ENCODE data around the gene AXIN1. TPM values are rescaled to one million over a fixed set of nuclear protein-coding genes. Genes with fewer than 3 reads are reported as not detected.

AXIN1 gene
- total and polyA plus RNA-seq, 9 of the 15 experiments (the other 6 are each of a cell fraction or from before 2014, with no cell fraction given) = 0.42 to 58.0 (median 25.9) TPM

DNA sequence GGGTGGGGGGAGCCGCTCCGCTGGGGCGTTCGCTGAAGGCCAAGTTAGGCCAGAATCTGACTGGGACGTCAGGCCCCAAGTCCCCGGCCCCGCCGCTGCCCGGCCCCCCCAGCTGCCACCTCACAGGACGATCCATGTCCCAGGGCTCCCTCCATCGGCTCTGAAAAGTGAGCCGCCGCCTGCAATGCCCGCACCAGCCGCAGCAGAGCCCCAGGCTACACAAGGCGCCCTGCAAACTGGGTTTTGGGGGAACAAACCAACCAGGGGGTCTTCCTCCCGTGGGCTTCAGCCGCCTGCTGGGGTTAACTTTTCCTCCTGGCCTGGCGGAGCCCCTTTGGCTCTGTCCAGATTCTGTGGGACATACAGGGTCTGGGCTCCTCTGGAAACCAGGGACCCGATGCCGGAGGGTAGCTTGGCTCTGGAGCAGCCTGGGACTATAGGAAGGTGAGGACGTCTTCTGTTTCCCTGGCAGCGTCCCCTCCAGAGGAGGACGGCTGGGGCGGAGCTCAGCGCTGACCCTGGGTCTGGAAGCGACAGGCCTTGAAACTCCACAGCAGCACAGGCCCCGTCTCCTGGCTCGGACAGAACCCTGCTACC, 45.3 kb upstream of the AXIN1 start (continued):
- no peak for TF ChIP-seq KAT8 (IDR thresholded peaks at IDR 0.05; ENCODE audit: low read depth)
- TF ChIP-seq ZZZ3 (IDR thresholded peaks at IDR 0.05) = no peak
- peak; percentile 40; the same call in 1 of the 2 replicates for TF ChIP-seq SP1 (CRISPR knock-in tag; IDR thresholded peaks at IDR 0.05)
- TF ChIP-seq ZNF668 (CRISPR knock-in tag; IDR thresholded peaks at IDR 0.05) = no peak
- no peak for TF ChIP-seq ZNF23 (CRISPR knock-in tag; IDR thresholded peaks at IDR 0.05)
- no peak for TF ChIP-seq ZNF551 (CRISPR knock-in tag; IDR thresholded peaks at IDR 0.05)
- TF ChIP-seq ZNF79 (CRISPR knock-in tag; IDR thresholded peaks at IDR 0.05; ENCODE audit: low read depth) = no peak
- 0 out of 2 replicates have a peak, but pooled peaks have one; percentile 40 for TF ChIP-seq MYNN (IDR thresholded peaks at IDR 0.05)
- no peak for TF ChIP-seq MYNN (CRISPR knock-in tag; IDR thresholded peaks at IDR 0.05)
- TF ChIP-seq, protein P1, sequence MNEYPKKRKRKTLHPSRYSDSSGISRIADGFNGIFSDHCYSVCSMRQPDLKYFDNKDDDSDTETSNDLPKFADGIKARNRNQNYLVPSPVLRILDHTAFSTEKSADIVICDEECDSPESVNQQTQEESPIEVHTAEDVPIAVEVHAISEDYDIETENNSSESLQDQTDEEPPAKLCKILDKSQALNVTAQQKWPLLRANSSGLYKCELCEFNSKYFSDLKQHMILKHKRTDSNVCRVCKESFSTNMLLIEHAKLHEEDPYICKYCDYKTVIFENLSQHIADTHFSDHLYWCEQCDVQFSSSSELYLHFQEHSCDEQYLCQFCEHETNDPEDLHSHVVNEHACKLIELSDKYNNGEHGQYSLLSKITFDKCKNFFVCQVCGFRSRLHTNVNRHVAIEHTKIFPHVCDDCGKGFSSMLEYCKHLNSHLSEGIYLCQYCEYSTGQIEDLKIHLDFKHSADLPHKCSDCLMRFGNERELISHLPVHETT (CRISPR knock-in tag; conservative IDR thresholded peaks at IDR 0.05 in 1 of 2, IDR thresholded peaks at IDR 0.05 in 1 of 2) = no peak
- TF ChIP-seq CHD4 (IDR thresholded peaks at IDR 0.05; ENCODE audit: insufficient read depth, insufficient replicate concordance, low read depth, low read length, poor library complexity, severe bottlenecking) = no peak
- TF ChIP-seq, protein P2, sequence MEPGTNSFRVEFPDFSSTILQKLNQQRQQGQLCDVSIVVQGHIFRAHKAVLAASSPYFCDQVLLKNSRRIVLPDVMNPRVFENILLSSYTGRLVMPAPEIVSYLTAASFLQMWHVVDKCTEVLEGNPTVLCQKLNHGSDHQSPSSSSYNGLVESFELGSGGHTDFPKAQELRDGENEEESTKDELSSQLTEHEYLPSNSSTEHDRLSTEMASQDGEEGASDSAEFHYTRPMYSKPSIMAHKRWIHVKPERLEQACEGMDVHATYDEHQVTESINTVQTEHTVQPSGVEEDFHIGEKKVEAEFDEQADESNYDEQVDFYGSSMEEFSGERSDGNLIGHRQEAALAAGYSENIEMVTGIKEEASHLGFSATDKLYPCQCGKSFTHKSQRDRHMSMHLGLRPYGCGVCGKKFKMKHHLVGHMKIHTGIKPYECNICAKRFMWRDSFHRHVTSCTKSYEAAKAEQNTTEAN (CRISPR knock-in tag; IDR thresholded peaks at IDR 0.05) = no peak
- TF ChIP-seq, protein P3, sequence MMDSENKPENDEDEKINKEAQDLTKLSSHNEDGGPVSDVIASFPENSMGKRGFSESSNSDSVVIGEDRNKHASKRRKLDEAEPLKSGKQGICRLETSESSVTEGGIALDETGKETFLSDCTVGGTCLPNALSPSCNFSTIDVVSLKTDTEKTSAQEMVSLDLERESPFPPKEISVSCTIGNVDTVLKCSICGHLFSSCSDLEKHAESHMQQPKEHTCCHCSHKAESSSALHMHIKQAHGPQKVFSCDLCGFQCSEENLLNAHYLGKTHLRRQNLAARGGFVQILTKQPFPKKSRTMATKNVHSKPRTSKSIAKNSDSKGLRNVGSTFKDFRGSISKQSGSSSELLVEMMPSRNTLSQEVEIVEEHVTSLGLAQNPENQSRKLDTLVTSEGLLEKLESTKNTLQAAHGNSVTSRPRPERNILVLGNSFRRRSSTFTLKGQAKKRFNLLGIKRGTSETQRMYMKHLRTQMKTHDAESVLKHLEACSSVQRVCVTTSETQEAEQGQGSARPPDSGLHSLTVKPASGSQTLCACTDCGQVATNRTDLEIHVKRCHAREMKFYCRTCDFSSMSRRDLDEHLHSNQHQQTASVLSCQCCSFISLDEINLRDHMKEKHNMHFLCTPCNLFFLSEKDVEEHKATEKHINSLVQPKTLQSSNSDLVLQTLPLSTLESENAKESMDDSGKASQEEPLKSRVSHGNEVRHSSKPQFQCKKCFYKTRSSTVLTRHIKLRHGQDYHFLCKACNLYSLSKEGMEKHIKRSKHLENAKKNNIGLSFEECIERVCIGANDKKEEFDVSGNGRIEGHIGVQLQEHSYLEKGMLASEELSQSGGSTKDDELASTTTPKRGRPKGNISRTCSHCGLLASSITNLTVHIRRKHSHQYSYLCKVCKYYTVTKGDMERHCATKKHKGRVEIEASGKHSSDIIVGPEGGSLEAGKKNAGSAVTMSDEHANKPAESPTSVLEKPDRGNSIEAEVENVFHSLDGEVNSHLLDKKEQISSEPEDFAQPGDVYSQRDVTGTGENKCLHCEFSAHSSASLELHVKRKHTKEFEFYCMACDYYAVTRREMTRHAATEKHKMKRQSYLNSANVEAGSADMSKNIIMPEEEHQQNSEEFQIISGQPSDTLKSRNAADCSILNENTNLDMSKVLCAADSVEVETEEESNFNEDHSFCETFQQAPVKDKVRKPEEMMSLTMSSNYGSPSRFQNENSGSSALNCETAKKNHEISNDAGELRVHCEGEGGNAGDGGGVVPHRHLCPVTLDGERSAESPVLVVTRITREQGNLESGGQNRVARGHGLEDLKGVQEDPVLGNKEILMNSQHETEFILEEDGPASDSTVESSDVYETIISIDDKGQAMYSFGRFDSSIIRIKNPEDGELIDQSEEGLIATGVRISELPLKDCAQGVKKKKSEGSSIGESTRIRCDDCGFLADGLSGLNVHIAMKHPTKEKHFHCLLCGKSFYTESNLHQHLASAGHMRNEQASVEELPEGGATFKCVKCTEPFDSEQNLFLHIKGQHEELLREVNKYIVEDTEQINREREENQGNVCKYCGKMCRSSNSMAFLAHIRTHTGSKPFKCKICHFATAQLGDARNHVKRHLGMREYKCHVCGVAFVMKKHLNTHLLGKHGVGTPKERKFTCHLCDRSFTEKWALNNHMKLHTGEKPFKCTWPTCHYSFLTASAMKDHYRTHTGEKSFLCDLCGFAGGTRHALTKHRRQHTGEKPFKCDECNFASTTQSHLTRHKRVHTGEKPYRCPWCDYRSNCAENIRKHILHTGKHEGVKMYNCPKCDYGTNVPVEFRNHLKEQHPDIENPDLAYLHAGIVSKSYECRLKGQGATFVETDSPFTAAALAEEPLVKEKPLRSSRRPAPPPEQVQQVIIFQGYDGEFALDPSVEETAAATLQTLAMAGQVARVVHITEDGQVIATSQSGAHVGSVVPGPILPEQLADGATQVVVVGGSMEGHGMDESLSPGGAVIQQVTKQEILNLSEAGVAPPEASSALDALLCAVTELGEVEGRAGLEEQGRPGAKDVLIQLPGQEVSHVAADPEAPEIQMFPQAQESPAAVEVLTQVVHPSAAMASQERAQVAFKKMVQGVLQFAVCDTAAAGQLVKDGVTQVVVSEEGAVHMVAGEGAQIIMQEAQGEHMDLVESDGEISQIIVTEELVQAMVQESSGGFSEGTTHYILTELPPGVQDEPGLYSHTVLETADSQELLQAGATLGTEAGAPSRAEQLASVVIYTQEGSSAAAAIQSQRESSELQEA (IDR thresholded peaks at IDR 0.05; ENCODE audit: low read depth) = no peak
- no peak for TF ChIP-seq HIVEP1 (CRISPR knock-in tag; IDR thresholded peaks at IDR 0.05)
- no peak for TF ChIP-seq ELF1 (tag; IDR thresholded peaks at IDR 0.05)
- no peak for TF ChIP-seq ELF2 (CRISPR knock-in tag; IDR thresholded peaks at IDR 0.05)
- TF ChIP-seq NFATC3 (IDR thresholded peaks at IDR 0.05) = no peak

All from K562 (cell line).